Naive B cell (primary cell): ENCODE measurements around the gene ARID4A. TPM values are rescaled to one million over a fixed set of nuclear protein-coding genes. Genes with fewer than 3 reads are reported as not detected.
"Not testable (repeated sequence)": the region's sequence is repeated elsewhere in the genome, so short reads cannot be mapped to it uniquely, and the experiment has no call there.

Experiments
- ATAC-seq, 2 donors: fragments of 150-1000 bp; cut with Tn5 transposase; 2 replicates each; pipeline ENCODE4 v1.10.0; 2021; ENCODE audit warnings: low read depth in 2 of 2, mild to moderate bottlenecking in 2 of 2, moderate library complexity in 2 of 2
- DNase-seq: peaks from one replicate; pipeline ENCODE4 v3.0.0; 2022
- H3K27ac Mint-ChIP-seq, 6 donors: one replicate each; pipeline ENCODE4 v1.8.0; 2020 to 2022; ENCODE audit warnings: mild to moderate bottlenecking in 6 of 6, mixed read lengths in 6 of 6, moderate library complexity in 5 of 6, inconsistent platforms in 2 of 6
- H3K27me3 Mint-ChIP-seq, 3 donors: one replicate each; pipeline ENCODE4 v1.8.0; 2021 to 2022; ENCODE audit warnings: mixed read lengths in 3 of 3, mild to moderate bottlenecking in 1 of 3
- H3K36me3 Mint-ChIP-seq, 2 donors: one replicate each; pipeline ENCODE4 v1.8.0; 2020 to 2022; ENCODE audit warnings: mixed read lengths in 2 of 2, inconsistent platforms in 1 of 2, mild to moderate bottlenecking in 1 of 2
- H3K4me1 Mint-ChIP-seq, 3 donors: one replicate each; pipeline ENCODE4 v1.8.0; 2020 to 2022; ENCODE audit warnings: mixed read lengths in 3 of 3, inconsistent platforms in 1 of 3, mild to moderate bottlenecking in 1 of 3, moderate library complexity in 1 of 3
- H3K4me3 Mint-ChIP-seq, 8 donors: one replicate each; pipeline ENCODE4 v1.8.0; 2020 to 2022; ENCODE audit warnings: mild to moderate bottlenecking in 8 of 8, mixed read lengths in 8 of 8, moderate library complexity in 8 of 8, inconsistent platforms in 2 of 8
- H3K9me3 Mint-ChIP-seq, 7 donors: one replicate each; pipeline ENCODE4 v1.8.0; 2020 to 2022; ENCODE audit warnings: mixed read lengths in 7 of 7, mild to moderate bottlenecking in 5 of 7, inconsistent platforms in 2 of 7, moderate library complexity in 1 of 7
- polyA plus RNA-seq, 6 donors: library from polyadenylated mRNA; unstranded; fragments of 300-500 nt; fragmentation: Illumina TruSeq; gene quantifications; one replicate each; pipeline ENCODE4 v1.2.3, GENCODE V29; 2021; ENCODE audit warnings: low read depth in 6 of 6

Gene ARID4A
- polyA plus RNA-seq, 6 donors from 2014 or later, result 24.1 to 52.4 (median 32.9) TPM

DNA sequence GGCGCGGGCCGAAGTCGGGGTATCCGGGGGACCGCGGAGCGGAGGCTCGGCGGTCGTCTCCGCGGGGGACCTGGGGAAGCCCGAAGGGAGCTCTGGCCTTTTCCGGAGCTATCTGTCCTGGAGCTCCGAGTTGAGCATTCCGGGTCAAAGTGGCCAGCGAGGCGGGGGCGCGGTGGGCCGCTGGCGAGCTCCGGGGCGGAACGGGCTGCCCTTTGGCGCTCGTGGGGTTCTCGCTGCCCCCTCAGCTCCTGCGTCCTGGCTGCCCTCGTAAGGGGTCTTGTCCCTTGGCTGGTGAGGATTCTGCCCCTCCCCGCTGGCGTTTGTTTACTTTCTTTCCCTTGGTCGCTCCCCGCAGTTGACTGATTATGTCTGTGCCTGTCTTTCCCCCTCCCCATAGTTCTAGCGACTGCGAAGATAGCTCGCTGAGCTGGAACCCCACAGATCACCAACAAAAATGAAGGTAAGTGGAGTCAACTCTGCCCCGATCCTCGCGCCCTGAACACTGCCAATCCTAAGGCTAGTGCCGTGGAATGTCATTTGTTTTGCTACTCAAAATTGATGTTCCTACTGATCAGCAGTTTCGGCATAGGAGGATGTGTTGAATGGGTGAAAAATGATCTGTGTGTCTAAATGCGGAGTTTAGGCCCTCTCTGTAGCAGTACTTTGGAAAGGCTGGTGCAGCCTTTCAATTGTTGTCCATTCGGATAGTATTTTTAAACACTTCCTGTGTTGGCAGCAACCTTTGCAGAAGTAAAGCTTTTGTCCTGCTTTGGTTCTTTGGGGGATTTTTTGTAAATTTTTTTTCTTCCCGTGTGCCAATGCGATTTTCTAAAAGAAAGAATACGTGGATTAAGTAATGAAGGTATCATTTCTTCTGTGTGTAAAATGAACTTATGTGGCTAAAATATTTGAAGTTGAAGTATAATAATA lies 1.3 kb downstream of the ARID4A start:
- no peaks in the 10 kb centered on the region for H3K9me3 Mint-ChIP-seq

GRCh38 chr14:58301416-58301815 lies 3.1 kb downstream of the ARID4A start:
- peak overlapping the region in 1 of 8 donors; percentile 51 for H3K4me3 Mint-ChIP-seq
- H3K27ac Mint-ChIP-seq, result peak overlapping the region in 1 of 6 donors; percentile 68
- DNase-seq (no peak), ATAC-seq (no peak)
- H3K4me1 Mint-ChIP-seq, result peaks cover 7 to 24% (median 17%) of the 10 kb centered on the region in 3 donors
- peaks cover 0 to 7% of the 10 kb centered on the region in 2 donors for H3K36me3 Mint-ChIP-seq
- no peaks in the 10 kb centered on the region for H3K9me3 Mint-ChIP-seq
- no peaks in the 10 kb centered on the region for H3K27me3 Mint-ChIP-seq

More for the DNA sequence above, 1.3 kb downstream of the ARID4A start:
- H3K27me3 Mint-ChIP-seq, result no peaks in the 10 kb centered on the region
- ATAC-seq (no peak), DNase-seq (peak; percentile 12)
- no peaks in the 10 kb centered on the region for H3K36me3 Mint-ChIP-seq
- peaks cover 16 to 40% (median 16%) of the 10 kb centered on the region in 3 donors for H3K4me1 Mint-ChIP-seq
- H3K4me3 Mint-ChIP-seq, result peak overlapping the region in 6 of 8 donors; percentile 92 to 98 (median 96)
- H3K27ac Mint-ChIP-seq, result peak overlapping the region in 5 of 6 donors; percentile 73 to 98 (median 94)

GRCh38 chr14:58305730-58306129 lies 7.4 kb downstream of the ARID4A start:
- H3K27ac Mint-ChIP-seq, result no peak overlapping the region
- peaks cover 7 to 13% of the 10 kb centered on the region in 2 donors for H3K36me3 Mint-ChIP-seq
- H3K4me1 Mint-ChIP-seq, result peaks cover 7 to 21% (median 15%) of the 10 kb centered on the region in 3 donors
- no peaks in the 10 kb centered on the region for H3K27me3 Mint-ChIP-seq
- DNase-seq (no peak), ATAC-seq (no peak)
- no peaks in the 10 kb centered on the region for H3K9me3 Mint-ChIP-seq
- H3K4me3 Mint-ChIP-seq, result no peak overlapping the region

DNA sequence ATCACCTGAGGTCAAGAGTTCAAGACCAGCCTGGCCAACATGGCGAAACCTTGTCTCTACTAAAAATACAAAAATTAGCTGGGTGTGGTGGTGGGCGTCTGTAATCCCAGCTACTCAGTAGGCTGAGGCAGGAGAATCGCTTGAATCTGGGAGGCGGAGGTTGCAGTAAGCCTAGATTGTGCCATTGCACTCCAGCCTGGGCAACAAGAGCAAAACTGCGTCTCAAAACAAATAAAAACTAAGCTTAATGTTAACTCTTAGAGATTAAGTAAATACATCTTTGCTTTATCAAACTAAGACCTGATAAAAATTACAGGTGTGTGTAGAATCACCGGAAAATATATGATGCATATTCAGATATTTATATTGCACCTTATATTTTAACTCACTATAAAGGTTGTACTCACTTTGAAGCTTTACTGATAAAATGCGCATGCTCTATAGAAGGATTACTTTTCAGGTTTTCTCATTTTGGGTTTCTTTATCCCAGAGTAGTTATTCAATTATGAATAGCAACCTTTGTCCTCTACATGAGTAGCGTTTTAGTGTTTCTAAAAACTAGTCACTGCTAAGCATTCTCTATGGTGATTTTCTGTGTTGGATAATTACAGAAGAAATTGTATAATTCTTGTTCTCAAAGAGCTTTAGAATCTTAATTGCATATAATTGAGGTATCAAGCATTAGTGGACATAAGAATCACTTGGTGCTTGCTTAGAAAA lies 9.4 kb downstream of the ARID4A start:
- ATAC-seq (no peak), DNase-seq (no peak)
- Mint-ChIP-seq H3K27ac (peak overlapping the region in 2 of 6 donors; percentile 63 to 81), H3K4me3 (no peak overlapping the region), H3K4me1 (peaks cover 7 to 15% (median 7%) of the 10 kb centered on the region in 3 donors), H3K36me3 (peaks cover 7 to 13% of the 10 kb centered on the region in 2 donors), H3K27me3 (no peaks in the 10 kb centered on the region), H3K9me3 (no peaks in the 10 kb centered on the region)

DNA sequence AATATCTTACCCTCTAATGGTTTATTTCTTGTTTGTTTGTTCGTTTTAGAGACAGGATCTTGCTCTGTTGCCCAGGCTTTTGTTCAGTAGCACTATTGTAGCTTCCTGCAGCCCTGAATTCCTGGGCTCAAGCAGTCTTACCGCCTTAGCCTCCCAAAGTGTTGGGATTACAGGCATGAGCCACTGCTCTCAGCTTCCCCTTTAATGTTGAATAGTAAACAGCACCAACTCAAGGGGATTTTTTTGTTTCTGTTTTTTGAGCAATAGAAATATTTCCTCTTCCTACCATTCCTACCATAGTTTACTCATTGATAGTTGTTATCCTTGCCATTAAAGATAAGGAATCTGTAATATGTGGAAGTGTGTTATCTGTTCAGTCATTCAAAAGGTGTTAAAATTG lies 10.7 kb downstream of the ARID4A start:
- ATAC-seq (no peak), DNase-seq (no peak)
- H3K27ac Mint-ChIP-seq, result peak overlapping the region in 4 of 6 donors; percentile 8 to 75 (median 30)
- no peak overlapping the region for H3K4me3 Mint-ChIP-seq
- H3K27me3 Mint-ChIP-seq, result no peaks in the 10 kb centered on the region
- H3K36me3 Mint-ChIP-seq, result peaks cover 7 to 13% of the 10 kb centered on the region in 2 donors
- H3K4me1 Mint-ChIP-seq, result peaks cover 7 to 12% (median 7%) of the 10 kb centered on the region in 3 donors
- H3K9me3 Mint-ChIP-seq, result no peaks in the 10 kb centered on the region

GRCh38 chr14:58313699-58314098 lies 15.3 kb downstream of the ARID4A start:
- Mint-ChIP-seq H3K27me3 (no peaks in the 10 kb centered on the region), H3K4me1 (peaks cover 6 to 8% (median 7%) of the 10 kb centered on the region in 3 donors), H3K36me3 (peaks cover 7 to 14% of the 10 kb centered on the region in 2 donors), H3K4me3 (no peak overlapping the region), H3K27ac (peak overlapping the region in 1 of 6 donors; percentile 42), H3K9me3 (no peaks in the 10 kb centered on the region)
- DNase-seq (no peak), ATAC-seq (no peak)

GRCh38 chr14:58315606-58316005 lies 17.3 kb downstream of the ARID4A start:
- Mint-ChIP-seq H3K27ac (no peak overlapping the region), H3K36me3 (peaks cover 2 to 9% of the 10 kb centered on the region in 2 donors), H3K4me3 (no peak overlapping the region)

DNA sequence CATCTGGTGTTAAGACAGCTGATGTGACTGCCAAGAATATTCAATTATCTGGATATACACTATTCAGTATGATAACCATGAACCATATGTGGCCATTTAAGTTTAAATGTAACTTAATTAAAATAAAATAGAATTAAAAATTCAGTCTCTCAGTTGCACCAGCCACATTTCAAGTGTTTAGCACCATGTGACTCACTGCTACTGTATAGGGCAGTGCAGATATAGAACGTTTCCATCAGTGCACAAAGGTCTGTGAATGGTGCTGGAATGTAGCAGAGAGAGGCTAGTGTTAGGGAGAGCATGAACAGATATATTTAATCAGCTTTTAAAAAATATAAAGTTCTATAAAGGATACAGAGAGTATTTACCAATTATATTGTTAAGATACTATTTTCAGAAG lies 28.7 kb downstream of the ARID4A start:
- no peak for ATAC-seq
- peak overlapping the region in 1 of 6 donors; percentile 36 for H3K27ac Mint-ChIP-seq
- H3K9me3 Mint-ChIP-seq, result no peaks in the 10 kb centered on the region
- peaks cover 10 to 14% (median 12%) of the 10 kb centered on the region in 3 donors for H3K4me1 Mint-ChIP-seq
- peaks cover 8 to 14% of the 10 kb centered on the region in 2 donors for H3K36me3 Mint-ChIP-seq
- no peak overlapping the region for H3K4me3 Mint-ChIP-seq
- no peaks in the 10 kb centered on the region for H3K27me3 Mint-ChIP-seq
- no peak for DNase-seq

More at GRCh38 chr14:58315606-58316005, 17.3 kb downstream of the ARID4A start:
- no peaks in the 10 kb centered on the region for H3K4me1 Mint-ChIP-seq
- H3K27me3 Mint-ChIP-seq, result no peaks in the 10 kb centered on the region
- ATAC-seq (no peak), DNase-seq (no peak)
- H3K9me3 Mint-ChIP-seq, result no peaks in the 10 kb centered on the region

DNA sequence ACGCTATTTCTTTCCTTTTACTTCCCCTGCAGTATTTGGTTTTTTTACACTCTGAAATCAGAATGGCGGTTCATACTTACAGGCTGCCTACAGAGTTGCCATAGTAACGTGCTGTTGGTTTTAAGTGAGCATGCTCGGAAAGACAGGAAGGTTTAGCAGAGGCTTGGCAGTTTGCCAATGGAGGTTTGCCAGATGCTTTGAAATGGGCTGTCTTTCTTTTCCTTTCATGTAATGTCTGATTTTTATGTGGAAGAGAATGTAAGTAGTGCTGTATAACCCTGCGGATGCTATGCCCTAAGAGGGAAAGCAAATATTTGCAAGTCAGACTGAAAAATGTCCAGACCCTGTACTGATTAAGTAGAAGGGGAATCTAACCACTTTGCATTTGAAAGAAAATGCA lies 32.8 kb downstream of the ARID4A start:
- peak; percentile 99 for ATAC-seq
- no peaks in the 10 kb centered on the region for H3K27me3 Mint-ChIP-seq
- peaks cover 15 to 20% (median 18%) of the 10 kb centered on the region in 3 donors for H3K4me1 Mint-ChIP-seq
- peak overlapping the region; percentile 69 to 95 (median 90) for H3K27ac Mint-ChIP-seq
- no peaks in the 10 kb centered on the region for H3K9me3 Mint-ChIP-seq
- peaks cover 13 to 16% of the 10 kb centered on the region in 2 donors for H3K36me3 Mint-ChIP-seq
- peak; percentile 82 for DNase-seq
- peak overlapping the region in 6 of 8 donors; percentile 6 to 56 (median 37) for H3K4me3 Mint-ChIP-seq

DNA sequence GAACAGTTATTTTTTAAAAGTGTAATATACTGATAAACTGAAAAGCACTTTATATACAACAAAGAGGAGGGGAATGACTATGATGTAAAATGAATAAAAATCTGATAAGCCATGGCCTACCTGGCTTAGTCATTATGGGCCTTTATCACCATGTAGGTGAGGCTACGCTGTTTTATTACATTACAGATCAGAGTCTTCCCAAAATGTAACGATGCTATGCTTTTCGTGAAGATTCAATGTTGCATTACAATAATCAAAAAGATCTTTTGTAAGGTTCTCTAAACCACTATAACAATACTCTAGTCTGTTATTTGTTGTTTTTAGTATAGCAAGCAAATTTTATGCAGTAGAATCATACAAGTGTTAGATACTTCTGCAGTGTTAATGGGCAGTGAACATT lies 34.2 kb downstream of the ARID4A start:
- H3K4me3 Mint-ChIP-seq, result no peak overlapping the region
- H3K36me3 Mint-ChIP-seq, result peaks cover 6 to 17% of the 10 kb centered on the region in 2 donors
- no peaks in the 10 kb centered on the region for H3K9me3 Mint-ChIP-seq
- H3K27me3 Mint-ChIP-seq, result no peaks in the 10 kb centered on the region
- H3K4me1 Mint-ChIP-seq, result peaks cover 15 to 20% (median 18%) of the 10 kb centered on the region in 3 donors
- ATAC-seq (no peak), DNase-seq (no peak)
- peak overlapping the region in 3 of 6 donors; percentile 21 to 42 (median 41) for H3K27ac Mint-ChIP-seq

DNA sequence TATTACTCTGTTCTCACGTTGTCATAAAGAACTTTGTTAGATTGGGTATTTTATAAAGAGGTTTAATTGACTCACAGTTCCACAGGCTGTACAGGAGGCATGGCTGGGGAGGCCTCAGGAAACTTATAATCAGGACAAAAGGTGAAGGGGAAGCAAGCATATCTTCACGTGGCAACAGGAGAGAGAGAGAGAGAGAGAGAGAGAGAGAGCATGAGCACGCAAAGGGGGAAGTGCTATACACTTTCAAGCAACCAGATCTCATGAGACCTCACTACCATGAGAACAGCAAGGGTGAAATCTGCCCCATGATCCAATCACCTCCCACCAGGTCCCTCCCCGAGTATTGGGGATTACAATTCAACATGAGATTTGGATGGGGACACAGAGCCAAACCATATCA lies 41.3 kb downstream of the ARID4A start:
- peak overlapping the region in 4 of 6 donors; percentile 3 to 78 (median 62) for H3K27ac Mint-ChIP-seq
- H3K36me3 Mint-ChIP-seq, result peaks cover 16 to 43% of the 10 kb centered on the region in 2 donors
- H3K4me1 Mint-ChIP-seq, result peaks cover 13 to 21% (median 14%) of the 10 kb centered on the region in 3 donors
- not testable (repeated sequence) for DNase-seq, H3K27me3 Mint-ChIP-seq, H3K9me3 Mint-ChIP-seq
- ATAC-seq, result peak; percentile 39 to 52
- H3K4me3 Mint-ChIP-seq, result peak overlapping the region in 2 of 8 donors; percentile 5 to 7

GRCh38 chr14:58341152-58341748 lies 42.9 kb downstream of the ARID4A start:
- no peaks in the 10 kb centered on the region for H3K9me3 Mint-ChIP-seq
- H3K27ac Mint-ChIP-seq, result peak overlapping the region in 2 of 6 donors; percentile 0 to 7
- DNase-seq (no peak), ATAC-seq (no peak)
- H3K27me3 Mint-ChIP-seq, result no peaks in the 10 kb centered on the region
- H3K4me1 Mint-ChIP-seq, result peaks cover 9 to 14% (median 11%) of the 10 kb centered on the region in 3 donors
- H3K36me3 Mint-ChIP-seq, result peaks cover 12 to 31% of the 10 kb centered on the region in 2 donors
- no peak overlapping the region for H3K4me3 Mint-ChIP-seq

DNA sequence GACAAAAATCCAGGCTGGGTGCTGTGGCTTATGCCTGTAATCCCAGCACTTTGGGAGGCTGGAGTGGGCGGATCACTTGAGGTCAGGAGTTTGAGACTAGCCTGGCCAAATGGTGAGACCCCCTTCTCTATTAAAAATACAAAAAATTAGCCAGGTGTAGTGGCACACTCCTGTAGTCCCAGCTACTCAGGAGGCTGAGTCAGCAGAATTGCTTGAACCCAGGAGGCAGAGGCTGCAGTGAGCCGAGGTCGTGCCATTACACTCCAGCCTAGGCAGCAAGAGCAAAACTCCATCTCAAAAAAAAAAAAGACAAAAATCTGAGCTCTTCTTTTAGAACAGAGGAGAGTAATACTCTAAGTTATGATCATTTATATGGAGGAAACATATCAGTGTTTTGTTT lies 45.2 kb downstream of the ARID4A start:
- H3K4me3 Mint-ChIP-seq, H3K9me3 Mint-ChIP-seq, ATAC-seq, DNase-seq, H3K27me3 Mint-ChIP-seq: not testable (repeated sequence)
- H3K36me3 Mint-ChIP-seq, result peaks cover 19 to 29% of the 10 kb centered on the region in 2 donors
- H3K27ac Mint-ChIP-seq, result peak overlapping the region in 1 of 6 donors; percentile 43
- peaks cover 9 to 12% (median 11%) of the 10 kb centered on the region in 3 donors for H3K4me1 Mint-ChIP-seq
